ENCODE results near the gene PRR33. TPM values are rescaled to one million over a fixed set of nuclear protein-coding genes. Genes with fewer than 3 reads are reported as not detected.

The PRR33 gene
- polyA plus RNA-seq, 1 donor = 0.67 TPM

DNA sequence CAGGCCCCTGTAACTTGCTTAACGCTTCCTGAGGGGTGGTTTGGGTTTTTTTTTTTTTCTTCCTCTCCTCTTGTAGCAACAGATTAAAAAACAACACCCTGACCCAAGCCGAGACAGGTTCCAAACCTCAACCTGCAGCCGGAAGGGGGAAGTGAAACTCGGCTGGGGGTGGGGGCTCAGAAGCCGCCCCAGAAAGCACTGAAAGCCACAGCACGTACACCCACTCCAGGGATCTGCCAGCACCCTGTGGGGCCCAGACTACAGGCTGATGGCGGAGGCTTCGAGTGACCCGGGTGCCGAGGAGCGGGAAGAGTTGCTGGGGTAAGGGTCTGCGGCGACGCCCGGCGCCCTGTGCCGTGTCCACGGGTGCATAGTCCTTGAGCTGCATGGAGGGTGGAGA is 38.8 kb downstream of the PRR33 start, which contains the start of gene LSP1:
Gene LSP1 (plus strand): TSS at position 208 of the 400 bp plus-strand sequence. CDS start 61 bp downstream, at position 269.
- no peak for DNase-seq
- Histone ChIP-seq H3K9me3 (ENCODE audit: control insufficient read depth, low read depth, low read length) (no peaks in the 10 kb centered on the region), H3K4me3 (ENCODE audit: low read length) (peak within 1 kb of the TSS; percentile 11), H3K27me3 (ENCODE audit: control insufficient read depth, insufficient read depth, low read length) (no peaks in the 10 kb centered on the region), H3K27ac (ENCODE audit: low read length) (no peak within 1 kb of the TSS), H3K4me1 (ENCODE audit: control insufficient read depth, insufficient read depth, low read length) (no peaks in the 10 kb centered on the region), H3K36me3 (ENCODE audit: control insufficient read depth, insufficient read depth, low read length) (no peaks in the 10 kb centered on the region)
- WGBS (ENCODE audit: insufficient coverage, low lambda C conversion rate) = no CpG with 5 or more reads among the region's 18 CpGs

DNA sequence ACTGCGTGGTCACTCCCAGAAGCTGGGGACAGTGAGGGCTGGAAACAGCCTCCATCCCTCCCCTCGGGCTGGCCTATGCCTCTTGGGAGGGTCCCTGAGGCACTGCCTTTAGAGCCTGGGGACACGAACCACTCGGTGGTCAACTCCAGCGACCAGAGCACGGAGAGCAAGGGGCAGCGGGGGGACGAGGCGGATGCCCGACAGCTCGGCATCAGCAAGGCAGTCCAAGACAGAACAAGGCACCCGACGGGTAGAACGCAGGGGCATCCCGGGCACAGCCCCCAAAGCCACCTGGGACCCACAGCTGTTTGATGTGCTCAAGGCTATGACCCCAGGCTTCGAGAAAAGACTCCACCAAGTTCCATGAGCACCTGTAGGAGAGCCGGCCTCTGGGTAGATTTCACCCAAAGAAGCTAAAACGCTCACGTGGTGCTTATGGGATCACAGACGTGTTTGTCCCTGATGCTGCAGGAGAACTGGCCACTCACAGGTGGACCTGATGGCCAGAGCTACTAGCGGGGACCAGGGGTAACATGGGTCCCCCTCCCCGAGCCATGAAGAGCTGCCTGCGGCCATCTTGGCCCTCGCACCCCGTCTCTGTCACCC is 39.3 kb downstream of the PRR33 start:
- no peak overlapping the region for H3K4me3 ChIP-seq (ENCODE audit: low read length)

DNA sequence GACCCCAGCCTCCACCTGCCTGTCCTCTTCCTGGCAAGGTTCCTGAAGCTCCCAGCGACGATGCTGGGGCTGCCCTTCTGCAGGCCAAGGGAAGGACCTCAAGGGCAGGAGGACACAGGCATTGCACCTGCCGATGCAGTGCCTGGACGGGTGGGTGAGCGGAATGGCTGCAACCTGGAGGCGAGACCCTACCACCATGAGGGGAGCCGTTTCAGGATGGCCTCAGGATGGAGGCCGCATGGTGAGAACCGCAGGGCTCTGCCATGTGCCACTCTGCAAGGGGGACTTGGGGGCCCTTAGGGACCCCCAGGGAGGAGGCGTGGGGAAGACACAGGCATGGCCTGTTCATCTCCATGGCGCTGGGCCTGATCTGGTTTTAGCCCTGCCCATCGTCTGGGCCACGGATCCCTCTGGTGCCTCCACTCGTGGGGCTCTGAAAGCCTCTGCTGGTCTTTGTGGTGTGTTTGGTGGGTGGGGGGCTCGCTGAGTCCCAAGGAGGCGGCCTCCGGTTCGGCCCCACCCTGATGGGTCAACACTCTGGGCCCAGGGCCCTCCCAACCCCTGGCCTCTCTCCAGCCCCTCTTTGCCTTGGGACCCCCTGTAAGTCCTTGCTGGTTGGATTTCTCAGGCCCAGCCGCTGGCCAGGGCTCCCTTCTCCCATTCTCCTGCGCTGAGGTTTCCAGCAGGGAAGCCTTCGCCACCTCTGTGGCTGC is 40.1 kb downstream of the PRR33 start:
- no peak overlapping the region for H3K4me3 ChIP-seq (ENCODE audit: low read length)
- H3K27ac ChIP-seq (ENCODE audit: low read length) = no peak overlapping the region
- no peaks in the 10 kb centered on the region for H3K4me1 ChIP-seq (ENCODE audit: control insufficient read depth, insufficient read depth, low read length)
- H3K9me3 ChIP-seq (ENCODE audit: control insufficient read depth, low read depth, low read length) = no peaks in the 10 kb centered on the region
- no peaks in the 10 kb centered on the region for H3K36me3 ChIP-seq (ENCODE audit: control insufficient read depth, insufficient read depth, low read length)
- no peak for DNase-seq
- H3K27me3 ChIP-seq (ENCODE audit: control insufficient read depth, insufficient read depth, low read length) = no peaks in the 10 kb centered on the region
- no CpG with 5 or more reads among the region's 21 CpGs for WGBS (ENCODE audit: insufficient coverage, low lambda C conversion rate)

More for the DNA sequence above, 39.3 kb downstream of the PRR33 start:
- WGBS (ENCODE audit: insufficient coverage, low lambda C conversion rate) = no CpG with 5 or more reads among the region's 25 CpGs
- Histone ChIP-seq H3K36me3 (ENCODE audit: control insufficient read depth, insufficient read depth, low read length) (no peaks in the 10 kb centered on the region), H3K27ac (ENCODE audit: low read length) (no peak overlapping the region), H3K4me1 (ENCODE audit: control insufficient read depth, insufficient read depth, low read length) (no peaks in the 10 kb centered on the region), H3K27me3 (ENCODE audit: control insufficient read depth, insufficient read depth, low read length) (no peaks in the 10 kb centered on the region), H3K9me3 (ENCODE audit: control insufficient read depth, low read depth, low read length) (no peaks in the 10 kb centered on the region)
- no peak for DNase-seq

DNA sequence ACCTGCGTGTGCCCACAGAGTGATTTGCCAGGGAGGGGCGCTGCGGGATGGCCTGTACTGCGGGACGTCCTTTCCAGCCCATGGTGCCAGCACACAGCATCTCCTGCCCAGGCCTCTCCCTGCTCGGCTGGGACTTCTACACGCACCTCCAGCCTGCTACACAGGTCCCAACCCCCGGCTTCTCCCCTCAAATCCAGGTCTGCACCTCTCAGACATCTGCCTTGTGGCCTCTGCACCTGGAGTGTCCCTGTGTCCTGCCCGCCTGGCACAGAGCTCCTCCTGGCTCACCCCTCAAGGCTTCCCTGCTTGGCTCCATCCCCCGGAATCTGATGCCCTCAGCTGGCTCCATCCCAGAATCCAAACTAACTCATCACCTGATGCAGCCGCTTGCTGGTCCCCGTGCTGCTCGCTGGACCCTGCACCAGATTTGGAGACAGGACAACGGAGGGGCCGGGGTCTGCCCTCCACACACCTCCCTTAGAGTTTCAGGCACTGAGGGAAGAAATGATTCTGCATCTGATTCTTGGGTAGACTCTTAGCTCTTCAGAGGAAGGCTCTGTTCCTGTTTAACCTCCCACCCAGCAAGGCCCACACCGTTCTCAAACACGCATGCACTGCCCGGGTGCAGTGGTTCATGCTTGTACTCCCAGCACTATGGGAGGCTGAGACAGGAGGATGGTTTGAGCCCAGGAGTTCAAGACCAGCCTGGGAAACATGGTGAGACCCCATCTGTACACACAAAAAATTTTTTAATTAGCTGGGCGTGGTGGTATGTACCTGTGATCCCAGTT is 42.9 kb downstream of the PRR33 start:
- no peak overlapping the region for H3K4me3 ChIP-seq (ENCODE audit: low read length)
- no CpG with 5 or more reads among the region's 19 CpGs for WGBS (ENCODE audit: insufficient coverage, low lambda C conversion rate)
- no peaks in the 10 kb centered on the region for H3K27me3 ChIP-seq (ENCODE audit: control insufficient read depth, insufficient read depth, low read length)
- no peak for DNase-seq
- no peaks in the 10 kb centered on the region for H3K9me3 ChIP-seq (ENCODE audit: control insufficient read depth, low read depth, low read length)
- peaks cover 14% of the 10 kb centered on the region for H3K4me1 ChIP-seq (ENCODE audit: control insufficient read depth, insufficient read depth, low read length)
- H3K36me3 ChIP-seq (ENCODE audit: control insufficient read depth, insufficient read depth, low read length) = no peaks in the 10 kb centered on the region
- H3K27ac ChIP-seq (ENCODE audit: low read length) = no peak overlapping the region

DNA sequence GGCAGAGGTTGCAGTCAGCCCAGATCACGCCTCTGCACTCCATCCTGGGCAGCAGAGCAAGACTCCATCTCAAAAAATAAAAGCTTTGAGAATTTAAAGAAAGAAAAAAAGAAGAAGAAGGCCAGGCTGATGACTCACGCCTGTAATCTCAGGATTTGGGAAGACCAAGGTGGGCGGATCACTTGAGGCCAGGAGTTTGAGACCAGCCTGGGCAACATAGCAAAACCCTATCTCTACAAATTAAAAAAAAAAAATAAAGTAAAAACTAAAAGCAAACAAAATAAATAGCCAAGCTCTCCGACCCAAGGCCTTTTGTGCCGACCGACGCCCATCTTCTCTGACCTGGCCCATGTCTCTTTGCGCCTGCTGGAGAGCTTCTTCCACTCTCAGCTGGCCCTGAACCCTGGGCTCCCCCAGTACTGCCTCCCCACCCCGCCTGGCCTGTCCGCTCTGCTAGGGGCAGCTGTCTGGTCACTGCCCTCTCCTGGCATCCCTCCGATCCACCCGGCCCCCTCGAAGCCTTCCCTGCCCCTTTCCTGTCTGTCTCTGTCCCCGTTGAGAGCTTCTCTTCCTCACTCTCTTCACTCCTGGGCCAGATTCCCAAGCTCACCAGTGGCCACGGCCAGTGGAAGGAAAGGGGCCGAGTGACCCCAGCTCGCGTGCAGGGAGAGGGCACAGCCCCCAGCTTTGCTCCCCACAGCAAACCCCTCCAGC is 43.6 kb downstream of the PRR33 start:
- no peak for DNase-seq
- Histone ChIP-seq H3K36me3 (ENCODE audit: control insufficient read depth, insufficient read depth, low read length) (no peaks in the 10 kb centered on the region), H3K4me3 (ENCODE audit: low read length) (no peak overlapping the region), H3K4me1 (ENCODE audit: control insufficient read depth, insufficient read depth, low read length) (peaks cover 14% of the 10 kb centered on the region), H3K9me3 (ENCODE audit: control insufficient read depth, low read depth, low read length) (no peaks in the 10 kb centered on the region), H3K27ac (ENCODE audit: low read length) (no peak overlapping the region), H3K27me3 (ENCODE audit: control insufficient read depth, insufficient read depth, low read length) (no peaks in the 10 kb centered on the region)
- WGBS (ENCODE audit: insufficient coverage, low lambda C conversion rate) = 100% methylated on average over 2 of the region's 18 CpGs

DNA sequence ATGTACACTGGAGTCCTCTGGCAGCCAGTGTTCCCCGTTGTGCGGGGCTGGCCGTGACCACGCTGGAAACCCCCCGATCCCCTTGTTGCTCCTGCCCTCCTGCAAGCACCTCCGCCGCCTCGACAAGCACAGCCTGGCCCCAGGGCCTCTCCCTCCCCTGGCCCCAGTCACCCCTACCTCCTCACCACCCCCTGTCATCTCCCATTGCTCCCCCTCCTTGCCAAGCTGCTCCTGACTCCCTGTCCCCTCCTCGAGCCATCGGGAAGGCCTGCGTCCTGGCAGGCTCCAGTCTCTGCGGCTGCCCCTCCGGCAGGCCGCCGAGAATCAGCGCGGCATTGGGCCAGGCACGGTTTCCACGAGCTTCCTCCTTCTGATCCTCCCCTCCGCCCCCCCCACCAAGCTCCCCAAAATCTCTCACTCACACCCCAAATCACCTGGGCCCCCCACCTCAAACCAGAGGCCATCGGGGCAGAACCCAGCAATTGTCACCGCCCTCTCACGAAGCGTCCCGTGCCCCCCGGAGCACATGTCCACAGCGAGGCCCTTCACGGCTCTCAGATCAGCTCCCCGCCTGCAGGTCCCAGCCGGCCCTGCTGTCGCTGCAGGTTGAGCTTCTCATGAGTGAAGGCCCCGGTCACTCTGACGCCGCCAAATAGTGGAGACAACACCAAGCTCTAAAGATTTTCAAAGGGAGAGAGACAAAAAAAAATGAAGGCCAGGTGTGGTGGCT is 44.5 kb downstream of the PRR33 start:
- DNase-seq = no peak
- WGBS (ENCODE audit: insufficient coverage, low lambda C conversion rate) = no CpG with 5 or more reads among the region's 34 CpGs
- H3K4me1 ChIP-seq (ENCODE audit: control insufficient read depth, insufficient read depth, low read length) = peaks cover 14% of the 10 kb centered on the region

DNA sequence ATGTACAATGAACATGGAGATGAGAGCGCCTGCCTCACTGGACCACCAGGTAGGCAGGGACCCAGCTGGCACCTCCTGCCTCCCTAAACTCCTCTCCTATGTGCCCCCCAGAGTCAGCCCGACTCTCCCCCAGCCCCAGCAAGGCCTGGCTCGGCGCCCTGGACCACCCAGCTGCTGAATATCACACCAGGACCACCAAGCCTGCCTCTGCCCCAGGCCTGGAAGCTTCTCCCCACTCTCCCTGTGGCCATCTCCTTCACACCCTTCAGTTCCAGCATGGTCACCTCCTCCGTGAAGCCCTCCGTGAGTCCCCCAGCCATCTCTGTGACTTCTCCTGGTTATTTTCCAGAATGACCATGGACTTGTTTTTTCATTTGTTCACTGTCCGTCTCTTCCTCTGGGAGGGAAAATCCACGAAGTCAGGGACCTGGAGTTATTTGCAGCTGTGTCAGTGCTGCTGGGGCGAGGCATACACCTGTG is 45.2 kb downstream of the PRR33 start:
- Histone ChIP-seq H3K36me3 (ENCODE audit: control insufficient read depth, insufficient read depth, low read length) (no peaks in the 10 kb centered on the region), H3K4me3 (ENCODE audit: low read length) (no peak overlapping the region), H3K27me3 (ENCODE audit: control insufficient read depth, insufficient read depth, low read length) (no peaks in the 10 kb centered on the region), H3K27ac (ENCODE audit: low read length) (no peak overlapping the region), H3K9me3 (ENCODE audit: control insufficient read depth, low read depth, low read length) (no peaks in the 10 kb centered on the region), H3K4me1 (ENCODE audit: control insufficient read depth, insufficient read depth, low read length) (peaks cover 14% of the 10 kb centered on the region)
- DNase-seq = no peak
- WGBS (ENCODE audit: insufficient coverage, low lambda C conversion rate) = no CpG with 5 or more reads among the region's 9 CpGs

More for the DNA sequence above, 44.5 kb downstream of the PRR33 start:
- no peaks in the 10 kb centered on the region for H3K9me3 ChIP-seq (ENCODE audit: control insufficient read depth, low read depth, low read length)
- no peaks in the 10 kb centered on the region for H3K36me3 ChIP-seq (ENCODE audit: control insufficient read depth, insufficient read depth, low read length)
- H3K27ac ChIP-seq (ENCODE audit: low read length) = no peak overlapping the region
- H3K4me3 ChIP-seq (ENCODE audit: low read length) = no peak overlapping the region
- H3K27me3 ChIP-seq (ENCODE audit: control insufficient read depth, insufficient read depth, low read length) = no peaks in the 10 kb centered on the region

DNA sequence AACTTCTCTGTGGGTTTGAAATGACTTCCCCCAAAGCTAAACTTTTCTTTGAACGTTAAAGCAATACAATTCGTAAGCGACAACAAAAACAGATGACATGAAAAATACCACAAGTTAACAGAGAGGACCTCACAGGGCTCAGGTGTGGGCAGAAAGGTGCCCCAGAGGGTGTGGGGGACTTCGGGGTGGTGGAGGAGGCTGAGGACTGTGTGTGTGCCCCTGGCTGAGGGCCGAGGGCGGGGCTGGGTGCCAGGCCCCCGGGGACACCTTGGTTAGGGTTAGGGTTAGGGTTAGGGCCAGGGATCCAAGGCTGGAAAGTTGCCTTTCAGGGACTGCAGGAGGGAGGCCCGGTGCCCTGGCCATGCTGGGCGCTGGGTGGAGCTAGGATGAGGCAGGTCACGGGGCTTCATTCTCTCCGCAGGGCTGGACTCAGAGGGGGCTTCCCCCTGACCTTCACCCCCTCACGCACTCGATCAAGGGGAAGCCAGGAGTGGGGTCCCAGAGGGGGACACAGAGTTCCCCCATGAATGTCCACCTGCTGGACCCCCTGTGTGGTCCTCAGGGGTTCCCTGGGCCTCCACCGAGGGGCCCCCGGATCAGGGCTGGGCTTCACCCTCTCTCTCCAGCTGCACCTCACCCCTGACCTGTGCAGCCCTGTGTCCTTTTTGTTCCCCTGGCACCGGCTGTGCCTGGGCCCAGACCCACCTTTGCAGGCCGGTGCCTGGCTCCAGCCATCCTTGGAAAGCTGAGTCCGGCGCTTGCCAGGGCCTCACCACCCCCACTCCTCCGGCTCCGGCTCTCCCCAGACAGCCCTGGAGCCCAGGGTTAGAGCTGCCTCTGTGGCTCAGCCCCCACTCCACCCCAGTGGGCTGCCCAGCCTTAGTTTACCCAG is 45.9 kb downstream of the PRR33 start:
- Histone ChIP-seq H3K4me1 (ENCODE audit: control insufficient read depth, insufficient read depth, low read length) (peaks cover 14% of the 10 kb centered on the region), H3K9me3 (ENCODE audit: control insufficient read depth, low read depth, low read length) (no peaks in the 10 kb centered on the region), H3K36me3 (ENCODE audit: control insufficient read depth, insufficient read depth, low read length) (no peaks in the 10 kb centered on the region), H3K27me3 (ENCODE audit: control insufficient read depth, insufficient read depth, low read length) (no peaks in the 10 kb centered on the region), H3K27ac (ENCODE audit: low read length) (no peak overlapping the region), H3K4me3 (ENCODE audit: low read length) (no peak overlapping the region)
- WGBS (ENCODE audit: insufficient coverage, low lambda C conversion rate) = 81% methylated on average over 3 of the region's 21 CpGs
- no peak for DNase-seq

DNA sequence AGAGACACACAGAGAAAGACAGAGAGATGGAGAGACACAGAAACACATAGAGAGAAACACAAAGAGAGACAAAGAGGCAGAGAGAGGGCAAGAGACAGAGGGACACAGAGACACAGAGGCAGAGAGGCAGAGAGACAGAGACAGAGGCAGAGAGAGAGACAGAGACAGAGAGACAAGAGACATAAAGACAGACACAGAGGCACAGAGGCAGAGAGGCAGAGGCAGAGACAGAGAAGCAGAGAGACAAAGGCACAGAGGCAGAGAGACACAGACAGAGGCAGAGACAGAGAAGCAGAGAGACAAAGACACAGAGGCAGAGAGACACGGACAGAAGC is 46.6 kb downstream of the PRR33 start:
- Histone ChIP-seq H3K27me3 (ENCODE audit: control insufficient read depth, insufficient read depth, low read length) (no peaks in the 10 kb centered on the region), H3K36me3 (ENCODE audit: control insufficient read depth, insufficient read depth, low read length) (no peaks in the 10 kb centered on the region), H3K4me1 (ENCODE audit: control insufficient read depth, insufficient read depth, low read length) (peaks cover 14% of the 10 kb centered on the region), H3K27ac (ENCODE audit: low read length) (no peak overlapping the region), H3K9me3 (ENCODE audit: control insufficient read depth, low read depth, low read length) (no peaks in the 10 kb centered on the region), H3K4me3 (ENCODE audit: low read length) (no peak overlapping the region)
- WGBS (ENCODE audit: insufficient coverage, low lambda C conversion rate) = 75% methylated on average over 1 of the region's 1 CpG
- no peak for DNase-seq

All from large intestine (tissue), 3 donors.